ENCODE measurements around the gene PDLIM4.

DNA sequence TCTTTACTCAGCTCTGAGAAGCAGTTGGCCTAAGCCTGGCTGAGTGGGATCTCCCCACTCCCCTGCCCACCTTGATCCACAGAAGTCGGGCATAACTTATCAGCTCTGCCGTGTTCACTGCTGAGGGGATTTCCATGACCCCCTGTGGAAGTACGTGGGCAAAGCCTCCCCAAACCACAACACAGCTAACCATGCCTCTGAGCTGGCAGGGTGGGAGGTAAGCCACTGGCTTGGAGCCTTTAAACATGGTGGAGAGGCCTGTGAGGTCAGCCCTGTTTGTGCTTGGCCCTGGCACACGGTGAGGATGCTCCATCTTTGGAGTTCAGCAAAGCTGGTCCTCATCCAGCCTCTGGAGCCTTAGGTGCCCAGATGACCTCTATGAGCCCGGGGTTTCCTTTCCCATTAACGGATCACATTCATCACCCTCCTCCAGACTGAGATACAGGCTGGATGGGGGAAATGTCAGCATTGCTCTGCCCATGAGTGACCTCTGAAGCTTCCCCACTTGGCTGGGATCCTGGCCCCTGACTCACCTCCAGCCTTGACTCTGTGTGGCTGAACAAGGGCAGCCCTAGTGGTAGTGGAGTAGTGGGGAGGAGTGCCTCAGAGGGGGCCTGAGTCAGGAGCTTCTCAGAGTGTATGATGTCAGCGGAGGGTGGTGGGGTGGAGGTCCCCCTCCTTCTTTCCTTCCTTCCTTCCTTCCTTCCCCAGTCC lies 6.2 kb downstream of the PDLIM4 start:
- TF ChIP-seq, protein P1, sequence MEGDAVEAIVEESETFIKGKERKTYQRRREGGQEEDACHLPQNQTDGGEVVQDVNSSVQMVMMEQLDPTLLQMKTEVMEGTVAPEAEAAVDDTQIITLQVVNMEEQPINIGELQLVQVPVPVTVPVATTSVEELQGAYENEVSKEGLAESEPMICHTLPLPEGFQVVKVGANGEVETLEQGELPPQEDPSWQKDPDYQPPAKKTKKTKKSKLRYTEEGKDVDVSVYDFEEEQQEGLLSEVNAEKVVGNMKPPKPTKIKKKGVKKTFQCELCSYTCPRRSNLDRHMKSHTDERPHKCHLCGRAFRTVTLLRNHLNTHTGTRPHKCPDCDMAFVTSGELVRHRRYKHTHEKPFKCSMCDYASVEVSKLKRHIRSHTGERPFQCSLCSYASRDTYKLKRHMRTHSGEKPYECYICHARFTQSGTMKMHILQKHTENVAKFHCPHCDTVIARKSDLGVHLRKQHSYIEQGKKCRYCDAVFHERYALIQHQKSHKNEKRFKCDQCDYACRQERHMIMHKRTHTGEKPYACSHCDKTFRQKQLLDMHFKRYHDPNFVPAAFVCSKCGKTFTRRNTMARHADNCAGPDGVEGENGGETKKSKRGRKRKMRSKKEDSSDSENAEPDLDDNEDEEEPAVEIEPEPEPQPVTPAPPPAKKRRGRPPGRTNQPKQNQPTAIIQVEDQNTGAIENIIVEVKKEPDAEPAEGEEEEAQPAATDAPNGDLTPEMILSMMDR (IDR thresholded peaks at IDR 0.05) = no peak
- no peak for TF ChIP-seq POLR2A (IDR thresholded peaks at IDR 0.05)
